A172 (cell line): ENCODE results near the gene C17orf75. TPM values are rescaled to one million over a fixed set of nuclear protein-coding genes. Genes with fewer than 3 reads are reported as not detected.
"Not testable (repeated sequence)": the region's sequence is repeated elsewhere in the genome, so short reads cannot be mapped to it uniquely, and the experiment has no call there.

Source experiments
- DNase-seq: peaks from one replicate; pipeline ENCODE4 v3.0.0-alpha.2; 2015; ENCODE audit warnings: low spot score
- total RNA-seq: library from RNA; depleted of rRNA; stranded (reverse); fragments of >200 nt; shearing (Covaris generic); gene quantifications from 2 replicates; pipeline ENCODE4 v1.2.3, GENCODE V29; 2014; rRNA removed

Gene C17orf75, protein sequence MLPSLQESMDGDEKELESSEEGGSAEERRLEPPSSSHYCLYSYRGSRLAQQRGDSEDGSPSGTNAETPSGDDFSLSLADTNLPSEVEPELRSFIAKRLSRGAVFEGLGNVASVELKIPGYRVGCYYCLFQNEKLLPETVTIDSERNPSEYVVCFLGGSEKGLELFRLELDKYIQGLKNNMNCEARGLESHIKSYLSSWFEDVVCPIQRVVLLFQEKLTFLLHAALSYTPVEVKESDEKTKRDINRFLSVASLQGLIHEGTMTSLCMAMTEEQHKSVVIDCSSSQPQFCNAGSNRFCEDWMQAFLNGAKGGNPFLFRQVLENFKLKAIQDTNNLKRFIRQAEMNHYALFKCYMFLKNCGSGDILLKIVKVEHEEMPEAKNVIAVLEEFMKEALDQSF
- total RNA-seq, result 75.6 and 89.5 TPM in 2 replicates

GRCh38 chr17:32341857-32342602 lies at the start of gene C17orf75:
TSS of gene C17orf75 (minus strand) at chr17:32342173. CDS start at chr17:32342139, 34 bp downstream.
- DNase-seq, result peak; percentile 74

GRCh38 chr17:32388613-32389459 lies 46.9 kb upstream of the C17orf75 start:
- DNase-seq, result no peak

DNA sequence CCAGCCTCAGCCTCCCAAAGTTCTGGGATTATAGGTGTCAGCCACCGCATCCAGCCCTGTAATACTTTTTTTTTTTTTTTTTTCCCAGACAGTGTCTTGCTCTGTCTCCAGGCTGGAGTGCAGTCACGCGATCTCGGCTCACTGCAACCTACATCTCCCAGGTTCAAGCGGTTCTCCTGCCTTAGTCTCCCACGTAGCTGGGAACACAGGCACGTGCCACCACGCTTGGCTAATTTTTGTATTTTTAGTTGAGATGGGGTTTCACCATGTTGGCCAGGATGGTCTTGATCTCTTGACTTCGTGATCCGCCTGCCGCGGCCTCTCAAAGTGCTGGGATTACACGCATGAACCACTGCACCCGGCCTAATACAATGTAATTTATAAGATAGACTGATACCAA lies 46.2 kb upstream of the C17orf75 start:
- not testable (repeated sequence) for DNase-seq

- peak; percentile 40 for DNase-seq
These were observed 44.9 kb upstream of the C17orf75 start for GRCh38 chr17:32386844-32387243.

GRCh38 chr17:32385971-32386370 lies 44.0 kb upstream of the C17orf75 start:
- DNase-seq, result no peak

- no peak for DNase-seq
These were observed 43.1 kb upstream of the C17orf75 start for GRCh38 chr17:32385121-32385520.

- DNase-seq, result no peak
These were observed 42.0 kb upstream of the C17orf75 start for GRCh38 chr17:32383926-32384434.

- no peak for DNase-seq
These were observed 40.7 kb upstream of the C17orf75 start for GRCh38 chr17:32382526-32383223.

DNA sequence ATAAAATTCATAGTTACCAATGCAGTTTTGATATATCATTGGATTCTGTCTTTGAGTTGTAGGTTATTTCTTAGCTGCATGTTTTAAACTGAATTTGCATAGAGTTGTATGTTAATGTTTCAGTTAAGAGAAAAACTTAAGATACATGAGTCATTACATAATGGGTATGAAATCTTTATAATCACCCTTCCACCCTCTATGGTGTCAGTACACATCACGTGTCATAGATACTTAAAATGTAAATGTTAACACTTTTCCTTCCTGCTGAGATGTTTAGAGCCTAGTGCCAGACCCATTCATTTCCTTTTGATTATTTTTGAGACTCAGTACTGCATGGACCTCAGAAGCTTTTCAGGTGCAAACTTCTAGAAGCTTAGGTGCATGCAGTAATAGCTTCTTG lies 28.5 kb upstream of the C17orf75 start:
- DNase-seq, result no peak

DNA sequence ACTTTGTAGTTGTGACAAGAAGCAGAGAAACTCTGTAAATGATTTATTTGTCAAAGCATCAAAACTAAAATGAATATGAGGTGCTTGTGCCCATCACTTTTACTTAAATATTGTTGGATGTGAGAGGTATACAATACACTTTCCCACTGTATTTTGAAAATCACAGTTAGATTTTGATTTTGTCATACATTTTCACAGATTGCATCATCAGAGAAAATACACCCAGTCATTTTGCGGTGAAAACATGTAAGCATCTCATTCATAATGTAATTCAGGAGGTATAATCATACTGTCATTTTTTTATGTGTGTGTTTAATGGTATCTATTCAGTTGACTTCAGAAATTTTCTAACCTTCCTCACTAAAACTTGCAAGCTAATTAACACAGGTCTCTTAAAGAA lies 19.3 kb upstream of the C17orf75 start:
- no peak for DNase-seq

GRCh38 chr17:32357615-32358014 lies 15.6 kb upstream of the C17orf75 start:
- DNase-seq, result no peak

- DNase-seq, result no peak
These were observed 14.8 kb upstream of the C17orf75 start for GRCh38 chr17:32356750-32357149.

GRCh38 chr17:32356378-32356743 lies 14.4 kb upstream of the C17orf75 start:
- DNase-seq, result no peak

- no peak for DNase-seq
These were observed 13.8 kb upstream of the C17orf75 start for GRCh38 chr17:32355649-32356377.

GRCh38 chr17:32352734-32353133 lies 10.8 kb upstream of the C17orf75 start:
- DNase-seq, result not testable (repeated sequence)

DNA sequence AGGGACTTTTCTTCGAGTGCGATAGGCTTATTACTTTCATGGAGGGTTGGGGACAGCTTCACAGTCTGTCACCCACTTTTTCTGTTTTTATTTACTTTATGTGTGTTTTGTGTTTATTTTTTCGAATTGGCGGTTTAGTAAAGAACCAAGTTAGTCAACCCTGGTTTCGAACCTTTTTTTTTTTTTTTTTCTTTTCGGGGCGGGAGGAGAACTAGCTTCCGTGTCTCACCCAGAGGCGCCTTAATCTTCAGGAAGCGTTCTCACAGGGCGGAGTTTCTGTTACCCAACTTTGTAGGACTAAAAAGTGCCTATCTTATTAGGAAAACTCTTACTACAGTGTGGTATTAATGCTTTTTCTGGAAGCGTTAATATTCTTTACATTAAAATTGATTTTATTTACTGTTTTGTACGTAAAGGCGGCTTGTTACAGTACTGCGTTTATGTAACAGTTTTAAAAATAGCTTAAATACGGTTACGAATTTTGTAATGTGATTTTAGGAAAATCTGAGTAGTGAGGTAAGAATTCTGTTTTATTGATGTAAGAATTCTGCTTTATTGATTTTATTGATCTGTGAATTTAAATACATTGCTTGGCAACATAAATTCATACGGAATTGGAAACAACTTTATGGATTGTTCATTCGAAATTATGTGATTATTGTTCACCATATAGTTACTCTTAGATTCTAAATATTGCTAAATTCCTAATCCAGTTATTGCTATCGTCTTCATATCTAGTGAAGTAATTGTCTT lies 8.9 kb upstream of the C17orf75 start:
- DNase-seq, result peak; percentile 67

DNA sequence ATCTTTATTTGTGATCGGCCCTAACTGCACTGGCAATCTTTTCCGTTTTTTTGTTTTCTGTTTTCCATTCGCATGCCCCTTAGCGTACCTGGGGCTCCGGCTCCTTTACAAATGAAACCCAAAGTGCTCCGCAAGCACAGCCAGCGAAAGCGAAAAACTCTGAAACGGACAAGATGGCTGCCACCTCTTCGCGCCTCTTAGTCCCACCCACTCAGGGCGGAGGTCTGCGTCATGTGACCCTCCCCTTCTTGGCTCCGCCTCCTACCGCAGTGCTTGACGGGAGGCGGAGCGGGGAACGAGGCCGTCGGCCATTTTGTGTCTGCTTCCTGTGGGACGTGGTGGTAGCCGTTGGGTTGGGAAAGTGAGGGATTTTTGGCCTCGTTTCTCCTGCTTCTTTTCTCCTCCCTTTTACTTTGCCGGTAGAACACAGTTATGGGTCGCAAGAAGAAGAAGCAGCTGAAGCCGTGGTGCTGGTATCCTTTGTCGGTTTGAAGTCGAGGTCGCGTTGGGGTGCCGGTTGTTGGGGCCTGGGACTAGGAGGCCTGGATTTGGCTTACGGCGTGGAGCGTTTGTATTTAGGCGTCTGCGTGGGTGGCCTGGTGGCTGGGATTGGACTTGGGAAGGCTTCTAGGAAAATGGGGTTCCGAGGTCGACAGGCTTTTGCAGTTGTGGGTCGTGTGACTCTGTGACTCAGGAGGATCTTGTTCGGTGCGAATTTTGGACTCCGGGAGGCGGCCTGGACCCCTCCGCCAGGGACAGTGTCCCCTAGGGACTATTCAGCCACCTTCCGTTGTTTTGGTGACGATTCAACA lies 8.1 kb upstream of the C17orf75 start, which contains the start of gene ZNF207:
Gene ZNF207 (plus strand): TSS at position 304 of the 812 bp plus-strand sequence. CDS start 129 bp downstream, at position 433.
- peak; percentile 98 for DNase-seq

- peak; percentile 37 for DNase-seq
These were observed 7.5 kb upstream of the C17orf75 start for GRCh38 chr17:32349503-32349853.

DNA sequence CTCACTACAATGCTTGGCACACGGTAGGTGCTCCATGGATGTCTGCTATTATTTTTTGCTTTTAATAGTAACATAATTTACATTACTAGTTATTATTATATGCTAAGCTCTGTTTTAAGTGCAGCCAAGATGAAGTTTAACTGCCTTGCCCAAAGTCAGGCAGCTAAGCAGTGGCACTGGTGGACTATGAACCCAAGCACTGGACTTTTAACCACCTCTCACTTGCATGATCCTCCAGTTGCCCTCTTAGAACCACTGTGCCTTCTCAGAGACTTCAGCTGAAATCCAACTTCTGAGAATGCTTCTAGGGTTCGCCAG lies 6.5 kb upstream of the C17orf75 start:
- no peak for DNase-seq
